ENCODE data around the gene NLRC5. TPM values are rescaled to one million over a fixed set of nuclear protein-coding genes. Genes with fewer than 3 reads are reported as not detected.
"Not testable (repeated sequence)": the region's sequence is repeated elsewhere in the genome, so short reads cannot be mapped to it uniquely, and the experiment has no call there.

NLRC5 gene
- total RNA-seq, 2 experiments from 2014 or later: 424 to 434 TPM

DNA sequence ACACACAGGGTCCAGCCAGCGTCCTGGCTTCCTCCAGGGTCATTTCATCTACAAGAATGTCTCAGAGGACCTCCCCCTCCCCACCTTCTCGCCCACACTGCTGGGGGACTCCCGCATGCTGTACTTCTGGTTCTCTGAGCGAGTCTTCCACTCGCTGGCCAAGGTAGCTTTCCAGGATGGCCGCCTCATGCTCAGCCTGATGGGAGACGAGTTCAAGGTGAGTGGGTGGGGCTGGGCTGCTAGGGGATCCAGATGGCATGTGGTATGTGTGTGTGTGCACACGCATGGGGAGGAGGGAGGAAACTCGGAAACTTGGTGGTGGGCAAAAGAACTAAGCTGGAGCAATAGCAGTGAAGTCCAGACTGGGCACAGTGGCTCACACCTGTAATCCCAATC lies 16.1 kb upstream of the NLRC5 start:
- intact Hi-C loops (cut with DNase I, micrococcal nuclease): no loop called here
- H3K36me3 Mint-ChIP-seq (ENCODE audit: low read depth): no peaks in the 10 kb centered on the region
- H3K4me1 ChIP-seq (ENCODE audit: insufficient read depth, low read length): peaks cover 29% of the 10 kb centered on the region
- no peaks in the 10 kb centered on the region for H3K36me3 ChIP-seq (ENCODE audit: insufficient read depth, low read length)
- H3K9me3 ChIP-seq (ENCODE audit: control insufficient read depth in 1 of 2, insufficient read depth in 1 of 2, low read length in 2 of 2): no peaks in the 10 kb centered on the region
- CTCF ChIA-PET: no interaction called here
- H3K4me1 Mint-ChIP-seq (ENCODE audit: low read depth): peaks cover 42% of the 10 kb centered on the region
- TF ChIP-seq CTCF (IDR thresholded peaks at IDR 0.05): no peak
- no peak overlapping the region for H3K27ac ChIP-seq (ENCODE audit: low read depth in 1 of 2, low read length in 2 of 2)
- no peak overlapping the region for H3K4me3 Mint-ChIP-seq
- H3K27me3 ChIP-seq (ENCODE audit: control insufficient read depth in 1 of 2, insufficient read depth in 2 of 2, low read length in 2 of 2): no peaks in the 10 kb centered on the region
- H3K9me3 Mint-ChIP-seq: no peaks in the 10 kb centered on the region
- POLR2A ChIA-PET: interaction anchor here (1.1 kb wide), 1 partner anchor 42 kb away, joined by 3 read pairs; the partner anchor contains the start of gene HERPUD1
- H3K27me3 Mint-ChIP-seq: no peaks in the 10 kb centered on the region
- no peak overlapping the region for H3K27ac Mint-ChIP-seq
- ATAC-seq (ENCODE audit: poor library complexity) (no peak), DNase-seq (no peak)
- H3K4me3 ChIP-seq (ENCODE audit: low read length): no peak overlapping the region

DNA sequence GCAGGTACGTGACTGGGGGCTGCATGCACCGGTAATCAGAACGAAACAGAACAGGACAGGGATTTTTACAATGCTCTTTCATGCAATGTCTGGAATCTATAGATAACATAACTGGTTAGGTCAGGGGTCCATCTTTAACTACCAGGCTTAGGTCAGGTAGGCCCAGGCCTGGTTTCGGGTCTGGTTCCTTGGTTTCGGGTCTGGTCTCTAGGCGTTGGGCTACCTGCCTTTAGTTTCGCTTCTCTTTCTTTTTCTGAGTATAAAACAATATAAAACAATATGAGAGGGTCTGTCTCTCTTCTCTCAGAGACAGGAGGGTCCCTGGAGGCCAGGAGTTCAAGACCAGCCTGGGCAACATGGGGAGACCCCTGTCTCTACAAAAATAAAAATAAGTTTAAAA lies 15.5 kb upstream of the NLRC5 start:
- ATAC-seq (ENCODE audit: poor library complexity); H3K36me3 ChIP-seq (ENCODE audit: insufficient read depth, low read length); H3K36me3 Mint-ChIP-seq (ENCODE audit: low read depth); H3K27me3 ChIP-seq (ENCODE audit: control insufficient read depth in 1 of 2, insufficient read depth in 2 of 2, low read length in 2 of 2); H3K4me3 ChIP-seq (ENCODE audit: low read length); intact Hi-C loops (cut with DNase I, micrococcal nuclease); H3K4me3 Mint-ChIP-seq; H3K27ac ChIP-seq (ENCODE audit: low read depth in 1 of 2, low read length in 2 of 2); H3K9me3 ChIP-seq (ENCODE audit: control insufficient read depth in 1 of 2, insufficient read depth in 1 of 2, low read length in 2 of 2); CTCF ChIA-PET; H3K9me3 Mint-ChIP-seq; H3K27ac Mint-ChIP-seq; DNase-seq; H3K27me3 Mint-ChIP-seq: not testable (repeated sequence)
- peaks cover 42% of the 10 kb centered on the region for H3K4me1 Mint-ChIP-seq (ENCODE audit: low read depth)
- POLR2A ChIA-PET: interaction anchor here (0.7 kb wide), 1 partner anchor 10 kb away, joined by 4 read pairs; no protein-coding TSS in a partner anchor
- H3K4me1 ChIP-seq (ENCODE audit: insufficient read depth, low read length): peaks cover 29% of the 10 kb centered on the region

DNA sequence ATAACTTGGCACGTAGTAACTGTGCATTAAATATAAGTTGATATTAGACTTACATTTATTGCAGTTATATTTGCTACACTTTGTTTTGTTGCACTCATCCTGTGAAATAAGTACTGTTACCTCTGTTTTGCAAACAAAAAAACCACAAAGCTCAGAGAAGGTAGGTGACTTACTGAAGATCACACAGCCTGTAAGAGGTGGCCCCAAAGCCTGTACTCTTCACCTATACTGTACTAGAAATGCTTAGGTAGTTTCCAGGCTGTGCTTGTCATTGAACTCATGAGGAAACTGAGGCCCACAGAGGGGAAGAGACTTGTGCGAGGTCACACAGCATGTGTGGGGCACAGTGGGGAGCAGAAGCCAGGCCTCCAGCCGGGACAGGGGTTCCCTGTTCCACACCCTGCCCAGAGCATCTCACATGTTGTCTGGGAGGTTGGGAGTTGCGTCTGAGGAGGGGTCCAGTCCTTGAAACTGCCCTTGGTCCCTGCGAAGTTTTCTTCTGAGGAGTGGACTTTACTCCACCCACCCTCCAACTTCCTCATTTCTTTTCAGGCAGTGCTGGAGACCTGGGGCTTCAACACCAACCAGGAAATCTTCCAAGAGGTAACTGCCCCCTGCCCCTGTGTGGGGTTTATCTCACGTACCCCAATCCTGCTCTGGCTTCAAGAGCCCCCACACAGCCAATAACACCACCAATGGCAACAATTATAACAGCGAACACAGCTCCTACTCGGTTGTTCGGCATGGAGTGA lies 14.6 kb upstream of the NLRC5 start:
- H3K27me3 Mint-ChIP-seq: no peaks in the 10 kb centered on the region
- POLR2A ChIA-PET: interaction anchor here (0.7 to 1.1 kb wide), 3 partner anchors 9 to 14 kb away, joined by 3 to 5 read pairs (median 4); partner anchors contain the start of gene NLRC5
- Histone ChIP-seq H3K9me3 (ENCODE audit: control insufficient read depth in 1 of 2, insufficient read depth in 1 of 2, low read length in 2 of 2) (no peaks in the 10 kb centered on the region), H3K27me3 (ENCODE audit: control insufficient read depth in 1 of 2, insufficient read depth in 2 of 2, low read length in 2 of 2) (no peaks in the 10 kb centered on the region), H3K4me1 (ENCODE audit: insufficient read depth, low read length) (peaks cover 28% of the 10 kb centered on the region), H3K4me3 (ENCODE audit: low read length) (no peak overlapping the region), H3K27ac (ENCODE audit: low read depth in 1 of 2, low read length in 2 of 2) (no peak overlapping the region), H3K36me3 (ENCODE audit: insufficient read depth, low read length) (no peaks in the 10 kb centered on the region)
- no peaks in the 10 kb centered on the region for H3K9me3 Mint-ChIP-seq
- DNase-seq: no peak
- H3K27ac Mint-ChIP-seq: peak overlapping the region; percentile 25
- ATAC-seq (ENCODE audit: poor library complexity): no peak
- intact Hi-C loops (cut with DNase I, micrococcal nuclease): no loop called here
- no peak overlapping the region for H3K4me3 Mint-ChIP-seq
- no peak for TF ChIP-seq CTCF (IDR thresholded peaks at IDR 0.05)
- CTCF ChIA-PET: interaction anchor here (1.1 kb wide), 1 partner anchor 71 kb away, joined by 3 read pairs; no protein-coding TSS in a partner anchor
- no peaks in the 10 kb centered on the region for H3K36me3 Mint-ChIP-seq (ENCODE audit: low read depth)
- peaks cover 42% of the 10 kb centered on the region for H3K4me1 Mint-ChIP-seq (ENCODE audit: low read depth)
